ENCODE measurements around the gene CYSRT1.
"Not testable (repeated sequence)": the region's sequence is repeated elsewhere in the genome, so short reads cannot be mapped to it uniquely, and the experiment has no call there.

Gene CYSRT1

DNA sequence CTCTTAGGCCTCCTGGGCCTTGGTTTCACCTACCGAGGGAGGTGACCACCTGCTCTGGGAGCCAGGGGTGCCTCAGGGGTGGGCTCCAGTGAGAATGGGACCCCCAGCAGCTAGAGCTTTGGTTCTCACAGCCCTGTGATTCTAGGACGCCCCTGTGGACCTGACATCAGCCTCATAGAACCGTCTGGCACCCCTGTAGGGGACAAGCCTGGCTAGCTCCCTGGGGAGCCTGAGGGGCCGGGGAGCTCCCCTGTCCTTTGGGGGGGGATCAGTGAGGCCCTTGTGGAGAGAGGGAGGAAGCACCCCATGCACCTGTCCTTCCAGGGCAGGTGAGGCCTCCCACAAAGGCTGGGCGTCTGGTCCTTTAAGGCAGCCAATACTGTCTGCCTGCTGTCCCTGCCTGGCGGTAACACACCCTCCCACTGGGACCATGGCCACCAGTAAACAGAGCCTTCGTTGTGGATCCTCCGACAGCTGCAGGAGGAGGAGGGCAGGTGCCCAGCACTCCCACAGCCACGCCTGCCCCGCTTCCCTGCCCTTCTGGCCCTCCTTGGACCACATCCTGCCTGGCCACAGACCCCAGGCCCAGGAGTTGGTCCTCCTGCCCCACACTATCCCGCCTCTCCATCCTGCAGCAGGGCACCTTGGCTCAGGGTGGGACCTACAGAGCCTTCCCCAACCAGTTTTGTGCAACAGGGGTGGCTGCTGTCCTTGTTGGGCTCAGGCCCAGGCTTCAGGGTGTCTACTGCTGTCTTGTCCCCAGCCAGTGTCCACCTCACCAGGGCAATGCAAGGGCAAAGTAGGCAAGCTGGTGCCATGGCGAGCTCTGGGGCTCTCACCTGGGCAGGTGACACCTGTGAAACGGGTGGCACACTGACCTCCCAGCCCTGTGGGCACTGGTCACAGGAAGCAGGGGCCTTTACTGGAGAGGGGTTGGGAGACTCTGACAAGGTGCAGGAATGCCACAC, 13.1 kb downstream of the CYSRT1 start:
- peaks cover 3 to 64% (median 57%) of the 10 kb centered on the region in 4 experiments for H3K4me1 ChIP-seq (ENCODE audit: control extremely low read depth in 1 of 4, control insufficient read depth in 4 of 4, insufficient read depth in 4 of 4, low read length in 3 of 4)
- peaks cover 0 to 14% (median 12%) of the 10 kb centered on the region in 4 experiments for H3K36me3 ChIP-seq (ENCODE audit: control insufficient read depth in 4 of 4, insufficient read depth in 4 of 4, low read length in 3 of 4)
- H3K27ac ChIP-seq (ENCODE audit: insufficient read depth in 1 of 2, low read depth in 1 of 2, low read length in 2 of 2, poor library complexity in 1 of 2, severe bottlenecking in 2 of 2): no peak overlapping the region
- no peak overlapping the region for H3K4me3 ChIP-seq (ENCODE audit: control insufficient read depth in 1 of 7, extremely low read depth in 1 of 7, insufficient read depth in 4 of 7, low read depth in 2 of 7, low read length in 6 of 7)
- ChIA-PET POLR2A (no interaction called here), CTCF (interaction anchor here (0.8 to 4.8 kb wide), 9 partner anchors 10 to 203 kb away, joined by 3 to 25 read pairs (median 4); partner anchors contain the start of genes ANAPC2, CYSRT1, RNF208 and RNF224)
- 89% methylated on average over 11 of the region's 13 CpGs for whole genome bisulfite sequencing (ENCODE audit: insufficient coverage)
- DNase-seq: no peak
- no peaks in the 10 kb centered on the region for H3K9me3 ChIP-seq (ENCODE audit: control extremely low read depth in 1 of 5, control insufficient read depth in 4 of 5, insufficient read depth in 2 of 5, low read depth in 1 of 5, low read length in 4 of 5)
- peaks cover 0 to 7% (median 0%) of the 10 kb centered on the region in 5 experiments for H3K27me3 ChIP-seq (replicated peaks in 2 of 5; ENCODE audit: control insufficient read depth in 4 of 5, insufficient read depth in 5 of 5, low read length in 4 of 5)

- Histone ChIP-seq H3K4me1 (ENCODE audit: control extremely low read depth in 1 of 4, control insufficient read depth in 4 of 4, insufficient read depth in 4 of 4, low read length in 3 of 4) (peaks cover 3 to 78% (median 63%) of the 10 kb centered on the region in 4 experiments), H3K4me3 (ENCODE audit: control insufficient read depth in 1 of 7, extremely low read depth in 1 of 7, insufficient read depth in 4 of 7, low read depth in 2 of 7, low read length in 6 of 7) (peak overlapping the region; percentile 46 to 84 (median 71)), H3K36me3 (ENCODE audit: control insufficient read depth in 4 of 4, insufficient read depth in 4 of 4, low read length in 3 of 4) (peaks cover 0 to 24% (median 17%) of the 10 kb centered on the region in 4 experiments), H3K27ac (ENCODE audit: insufficient read depth in 1 of 2, low read depth in 1 of 2, low read length in 2 of 2, poor library complexity in 1 of 2, severe bottlenecking in 2 of 2) (peak overlapping the region; percentile 33 to 82)
- H3K9me3 ChIP-seq (ENCODE audit: control extremely low read depth in 1 of 5, control insufficient read depth in 4 of 5, insufficient read depth in 2 of 5, low read depth in 1 of 5, low read length in 4 of 5); DNase-seq; H3K27me3 ChIP-seq (replicated peaks in 2 of 5; ENCODE audit: control insufficient read depth in 4 of 5, insufficient read depth in 5 of 5, low read length in 4 of 5): not testable (repeated sequence)
- ChIA-PET POLR2A (interaction anchor here (0.6 to 2.7 kb wide), 4 partner anchors 15 to 183 kb away, joined by 3 to 16 read pairs (median 10); partner anchors contain the start of genes CYSRT1, EXD3, NELFB and NOXA1), CTCF (interaction anchor here (1.0 to 1.6 kb wide), 6 partner anchors 10 to 63 kb away, joined by 3 to 5 read pairs (median 4); no protein-coding TSS in a partner anchor)
- WGBS (ENCODE audit: insufficient coverage): 75% methylated on average over 13 of the region's 27 CpGs
These were observed 14.7 kb downstream of the CYSRT1 start for GRCh38 chr9:137239541-137240200.

DNA sequence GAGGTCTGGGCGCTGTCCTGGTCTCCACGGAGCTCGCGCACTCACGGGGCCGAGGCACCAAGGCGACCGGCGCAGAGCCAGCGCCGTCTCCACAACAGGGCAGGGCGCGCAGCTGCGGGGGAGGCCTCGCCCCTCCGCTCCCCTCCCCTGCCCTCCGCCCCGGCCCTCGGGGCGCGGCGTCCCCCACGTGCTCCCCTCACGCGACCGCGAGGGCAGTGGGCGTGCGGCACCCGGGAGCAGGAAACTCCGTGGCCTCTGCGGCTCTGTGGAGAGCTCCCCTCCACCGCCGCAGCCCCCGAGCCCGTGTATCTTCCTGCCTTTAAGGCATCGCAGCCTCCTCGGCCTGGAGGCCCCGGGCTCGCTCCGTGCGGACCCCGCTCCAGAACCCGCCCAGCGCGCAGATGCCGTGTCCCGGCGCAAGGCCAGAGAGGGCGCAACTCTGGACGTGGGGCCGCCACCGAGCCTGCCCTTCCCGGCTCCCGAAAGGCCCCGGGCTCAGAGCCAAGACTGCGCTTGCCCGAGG, 15.4 kb downstream of the CYSRT1 start:
- Histone ChIP-seq H3K4me1 (ENCODE audit: control extremely low read depth in 1 of 4, control insufficient read depth in 4 of 4, insufficient read depth in 4 of 4, low read length in 3 of 4) (peaks cover 3 to 71% (median 59%) of the 10 kb centered on the region in 4 experiments), H3K9me3 (ENCODE audit: control extremely low read depth in 1 of 5, control insufficient read depth in 4 of 5, insufficient read depth in 2 of 5, low read depth in 1 of 5, low read length in 4 of 5) (no peaks in the 10 kb centered on the region), H3K36me3 (ENCODE audit: control insufficient read depth in 4 of 4, insufficient read depth in 4 of 4, low read length in 3 of 4) (peaks cover 0 to 24% (median 17%) of the 10 kb centered on the region in 4 experiments), H3K27me3 (replicated peaks in 2 of 5; ENCODE audit: control insufficient read depth in 4 of 5, insufficient read depth in 5 of 5, low read length in 4 of 5) (no peaks in the 10 kb centered on the region), H3K4me3 (ENCODE audit: control insufficient read depth in 1 of 7, extremely low read depth in 1 of 7, insufficient read depth in 4 of 7, low read depth in 2 of 7, low read length in 6 of 7) (peak overlapping the region; percentile 46 to 84 (median 71)), H3K27ac (ENCODE audit: insufficient read depth in 1 of 2, low read depth in 1 of 2, low read length in 2 of 2, poor library complexity in 1 of 2, severe bottlenecking in 2 of 2) (peak overlapping the region; percentile 33 to 82)
- 0% methylated on average over 35 of the region's 58 CpGs for WGBS (ENCODE audit: insufficient coverage)
- POLR2A ChIA-PET: interaction anchor here (0.6 to 2.7 kb wide), 11 partner anchors 12 to 458 kb away, joined by 3 to 16 read pairs (median 4); partner anchors contain the start of genes CYSRT1, EXD3, NELFB and NOXA1
- CTCF ChIA-PET: interaction anchor here (0.8 to 1.6 kb wide), 9 partner anchors 10 to 64 kb away, joined by 3 to 5 read pairs (median 3); no protein-coding TSS in a partner anchor
- peak; percentile 82 to 93 (median 89) for DNase-seq

DNA sequence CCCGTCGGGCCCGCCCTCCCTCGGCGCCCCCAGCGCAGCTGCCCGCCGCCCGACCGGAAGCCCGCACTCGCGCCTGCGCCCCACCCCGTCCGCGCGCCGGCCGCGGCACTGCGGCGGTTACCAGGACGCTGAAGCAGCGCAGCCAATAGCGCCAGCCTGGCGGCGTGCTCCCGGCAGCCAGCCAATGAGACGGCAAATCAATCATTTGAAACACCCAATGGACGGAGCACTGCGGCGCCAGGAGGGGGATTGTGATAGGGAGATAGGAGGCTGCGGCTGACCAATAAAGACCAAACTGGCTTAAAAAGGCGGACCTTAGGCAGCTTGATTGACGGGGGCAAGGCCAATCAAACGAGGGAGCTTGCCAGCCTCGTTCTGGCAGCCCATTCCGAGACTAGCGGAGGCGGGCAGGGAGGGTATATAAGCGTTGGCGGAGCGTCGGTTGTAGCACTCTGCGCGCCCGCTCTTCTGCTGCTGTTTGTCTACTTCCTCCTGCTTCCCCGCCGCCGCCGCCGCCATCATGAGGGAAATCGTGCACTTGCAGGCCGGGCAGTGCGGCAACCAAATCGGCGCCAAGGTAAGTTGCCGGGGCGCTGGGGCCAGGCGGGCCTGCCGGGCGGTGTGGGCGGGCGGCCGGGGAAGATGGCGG, 16.0 kb downstream of the CYSRT1 start, which contains the start of gene TUBB4B:
TUBB4B (plus strand) TSS at position 447 of the 649 bp plus-strand sequence; CDS start at position 521, 74 bp downstream.
- Histone ChIP-seq H3K4me3 (ENCODE audit: control insufficient read depth in 1 of 7, extremely low read depth in 1 of 7, insufficient read depth in 4 of 7, low read depth in 2 of 7, low read length in 6 of 7) (peak within 1 kb of the TSS; percentile 56 to 87 (median 78)), H3K36me3 (ENCODE audit: control insufficient read depth in 4 of 4, insufficient read depth in 4 of 4, low read length in 3 of 4) (peaks cover 0 to 24% (median 17%) of the 10 kb centered on the region in 4 experiments), H3K27ac (ENCODE audit: insufficient read depth in 1 of 2, low read depth in 1 of 2, low read length in 2 of 2, poor library complexity in 1 of 2, severe bottlenecking in 2 of 2) (peak within 1 kb of the TSS; percentile 33 to 83), H3K27me3 (replicated peaks in 2 of 5; ENCODE audit: control insufficient read depth in 4 of 5, insufficient read depth in 5 of 5, low read length in 4 of 5) (no peaks in the 10 kb centered on the region), H3K9me3 (ENCODE audit: control extremely low read depth in 1 of 5, control insufficient read depth in 4 of 5, insufficient read depth in 2 of 5, low read depth in 1 of 5, low read length in 4 of 5) (no peaks in the 10 kb centered on the region), H3K4me1 (ENCODE audit: control extremely low read depth in 1 of 4, control insufficient read depth in 4 of 4, insufficient read depth in 4 of 4, low read length in 3 of 4) (peaks cover 3 to 65% (median 53%) of the 10 kb centered on the region in 4 experiments)
- ChIA-PET POLR2A (interaction anchor here (0.6 to 2.7 kb wide), 10 partner anchors 12 to 458 kb away, joined by 3 to 16 read pairs (median 4); partner anchors contain the start of genes CYSRT1, NELFB, RNF208 and TPRN), CTCF (interaction anchor here (0.8 to 1.6 kb wide), 9 partner anchors 9 to 64 kb away, joined by 3 to 5 read pairs (median 3); no protein-coding TSS in a partner anchor)
- WGBS (ENCODE audit: insufficient coverage): 0% methylated on average over 59 of the region's 67 CpGs
- peak; percentile 100 for DNase-seq

GRCh38 chr9:137241490-137242268, 16.7 kb downstream of the CYSRT1 start:
- H3K9me3 ChIP-seq (ENCODE audit: control extremely low read depth in 1 of 5, control insufficient read depth in 4 of 5, insufficient read depth in 2 of 5, low read depth in 1 of 5, low read length in 4 of 5): no peaks in the 10 kb centered on the region
- H3K36me3 ChIP-seq (ENCODE audit: control insufficient read depth in 4 of 4, insufficient read depth in 4 of 4, low read length in 3 of 4): peaks cover 0 to 24% (median 17%) of the 10 kb centered on the region in 4 experiments
- DNase-seq: peak; percentile 45 to 62 (median 50)
- H3K4me3 ChIP-seq (ENCODE audit: control insufficient read depth in 1 of 7, extremely low read depth in 1 of 7, insufficient read depth in 4 of 7, low read depth in 2 of 7, low read length in 6 of 7): peak overlapping the region; percentile 56 to 87 (median 78)
- ChIA-PET CTCF (interaction anchor here (0.9 to 1.6 kb wide), 6 partner anchors 12 to 51 kb away, joined by 3 to 8 read pairs (median 4); partner anchors contain the start of gene NELFB), POLR2A (interaction anchor here (1.1 to 2.7 kb wide), 3 partner anchors 13 to 15 kb away, joined by 4 to 14 read pairs (median 6); partner anchors contain the start of gene NELFB)
- peaks cover 3 to 58% (median 47%) of the 10 kb centered on the region in 4 experiments for H3K4me1 ChIP-seq (ENCODE audit: control extremely low read depth in 1 of 4, control insufficient read depth in 4 of 4, insufficient read depth in 4 of 4, low read length in 3 of 4)
- 6% methylated on average over 73 of the region's 83 CpGs for WGBS (ENCODE audit: insufficient coverage)
- H3K27ac ChIP-seq (ENCODE audit: insufficient read depth in 1 of 2, low read depth in 1 of 2, low read length in 2 of 2, poor library complexity in 1 of 2, severe bottlenecking in 2 of 2): peak overlapping the region; percentile 33 to 83
- H3K27me3 ChIP-seq (replicated peaks in 2 of 5; ENCODE audit: control insufficient read depth in 4 of 5, insufficient read depth in 5 of 5, low read length in 4 of 5): no peaks in the 10 kb centered on the region

Measured in common myeloid progenitor, CD34-positive (primary cell).